WTC11 (cell line): ENCODE measurements around the gene ZNF576.

Experiments
- CREM ChIP-seq: sonication (generic); formaldehyde crosslinking; IDR thresholded peaks from 2 replicates; pipeline ENCODE4 v1.8.1; 2022; ENCODE audit warnings: mild to moderate bottlenecking, missing genetic modification reagents, moderate library complexity
- CTCF ChIP-seq: fragments of 200-600 bp; IDR thresholded peaks from 2 replicates; pipeline ENCODE4 v1.8.0; 2022; ENCODE audit warnings: antibody characterized with exemption
- ELF4 ChIP-seq: sonication (generic); formaldehyde crosslinking; IDR thresholded peaks from 2 replicates; pipeline ENCODE4 v1.8.1; 2022; ENCODE audit warnings: low read depth, mild to moderate bottlenecking, moderate library complexity, missing genetic modification reagents
- ESRRA ChIP-seq: sonication (generic); formaldehyde crosslinking; IDR thresholded peaks from 2 replicates; pipeline ENCODE4 v1.8.1; 2022; ENCODE audit warnings: mild to moderate bottlenecking, missing genetic modification reagents, borderline replicate concordance
- GABPB1 ChIP-seq: sonication (generic); formaldehyde crosslinking; IDR thresholded peaks from 2 replicates; pipeline ENCODE4 v1.8.1; 2023; ENCODE audit warnings: mild to moderate bottlenecking, missing genetic modification reagents
- JUN ChIP-seq: sonication (generic); formaldehyde crosslinking; IDR thresholded peaks from 2 replicates; pipeline ENCODE4 v1.8.0; 2023; ENCODE audit warnings: mild to moderate bottlenecking, missing genetic modification reagents
- MAX ChIP-seq: sonication (generic); formaldehyde crosslinking; IDR thresholded peaks from 2 replicates; pipeline ENCODE4 v1.8.0; 2022; ENCODE audit warnings: mild to moderate bottlenecking, missing genetic modification reagents
- ZNF121 ChIP-seq: sonication (generic); formaldehyde crosslinking; IDR thresholded peaks from 2 replicates; pipeline ENCODE4 v1.8.0; 2023; ENCODE audit warnings: missing genetic modification reagents
- ZNF232 ChIP-seq: sonication (generic); formaldehyde crosslinking; IDR thresholded peaks from 2 replicates; pipeline ENCODE4 v1.8.0; 2022; ENCODE audit warnings: mild to moderate bottlenecking, missing genetic modification reagents
- ZNF425 ChIP-seq: fragments of 250-450 bp; sonication (Bioruptor Pico); conservative IDR thresholded peaks from 2 replicates; pipeline ENCODE4 v1.9.0; 2021; ENCODE audit warnings: mild to moderate bottlenecking
- TF ChIP-seq, protein P1 (sequence below): sonication (generic); formaldehyde crosslinking; IDR thresholded peaks from 2 replicates; pipeline ENCODE4 v1.8.1; 2023; ENCODE audit warnings: mild to moderate bottlenecking, missing genetic modification reagents
- TF ChIP-seq, protein P2 (sequence below): fragments of 250-450 bp; sonication (Bioruptor Pico); IDR thresholded peaks from 2 replicates; pipeline ENCODE4 v1.9.0; 2021; ENCODE audit warnings: mild to moderate bottlenecking
- TF ChIP-seq, protein P3 (sequence below): sonication (generic); formaldehyde crosslinking; IDR thresholded peaks from 2 replicates; pipeline ENCODE4 v1.8.1; 2023; ENCODE audit warnings: mild to moderate bottlenecking, missing genetic modification reagents, moderate library complexity

GRCh38 chr19:43561139-43561970, 35.0 kb upstream of the ZNF576 start:
- no peak for TF ChIP-seq GABPB1 (CRISPR knock-in tag)
- TF ChIP-seq ZNF121 = no peak
- no peak for TF ChIP-seq ELF4 (CRISPR knock-in tag)
- TF ChIP-seq, protein P1, sequence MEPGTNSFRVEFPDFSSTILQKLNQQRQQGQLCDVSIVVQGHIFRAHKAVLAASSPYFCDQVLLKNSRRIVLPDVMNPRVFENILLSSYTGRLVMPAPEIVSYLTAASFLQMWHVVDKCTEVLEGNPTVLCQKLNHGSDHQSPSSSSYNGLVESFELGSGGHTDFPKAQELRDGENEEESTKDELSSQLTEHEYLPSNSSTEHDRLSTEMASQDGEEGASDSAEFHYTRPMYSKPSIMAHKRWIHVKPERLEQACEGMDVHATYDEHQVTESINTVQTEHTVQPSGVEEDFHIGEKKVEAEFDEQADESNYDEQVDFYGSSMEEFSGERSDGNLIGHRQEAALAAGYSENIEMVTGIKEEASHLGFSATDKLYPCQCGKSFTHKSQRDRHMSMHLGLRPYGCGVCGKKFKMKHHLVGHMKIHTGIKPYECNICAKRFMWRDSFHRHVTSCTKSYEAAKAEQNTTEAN (CRISPR knock-in tag) = no peak
- TF ChIP-seq CTCF = no peak
- TF ChIP-seq, protein P2, sequence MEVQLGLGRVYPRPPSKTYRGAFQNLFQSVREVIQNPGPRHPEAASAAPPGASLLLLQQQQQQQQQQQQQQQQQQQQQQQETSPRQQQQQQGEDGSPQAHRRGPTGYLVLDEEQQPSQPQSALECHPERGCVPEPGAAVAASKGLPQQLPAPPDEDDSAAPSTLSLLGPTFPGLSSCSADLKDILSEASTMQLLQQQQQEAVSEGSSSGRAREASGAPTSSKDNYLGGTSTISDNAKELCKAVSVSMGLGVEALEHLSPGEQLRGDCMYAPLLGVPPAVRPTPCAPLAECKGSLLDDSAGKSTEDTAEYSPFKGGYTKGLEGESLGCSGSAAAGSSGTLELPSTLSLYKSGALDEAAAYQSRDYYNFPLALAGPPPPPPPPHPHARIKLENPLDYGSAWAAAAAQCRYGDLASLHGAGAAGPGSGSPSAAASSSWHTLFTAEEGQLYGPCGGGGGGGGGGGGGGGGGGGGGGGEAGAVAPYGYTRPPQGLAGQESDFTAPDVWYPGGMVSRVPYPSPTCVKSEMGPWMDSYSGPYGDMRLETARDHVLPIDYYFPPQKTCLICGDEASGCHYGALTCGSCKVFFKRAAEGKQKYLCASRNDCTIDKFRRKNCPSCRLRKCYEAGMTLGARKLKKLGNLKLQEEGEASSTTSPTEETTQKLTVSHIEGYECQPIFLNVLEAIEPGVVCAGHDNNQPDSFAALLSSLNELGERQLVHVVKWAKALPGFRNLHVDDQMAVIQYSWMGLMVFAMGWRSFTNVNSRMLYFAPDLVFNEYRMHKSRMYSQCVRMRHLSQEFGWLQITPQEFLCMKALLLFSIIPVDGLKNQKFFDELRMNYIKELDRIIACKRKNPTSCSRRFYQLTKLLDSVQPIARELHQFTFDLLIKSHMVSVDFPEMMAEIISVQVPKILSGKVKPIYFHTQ (CRISPR knock-in tag) = no peak
- TF ChIP-seq JUN (CRISPR knock-in tag) = no peak
- no peak for TF ChIP-seq CREM (CRISPR knock-in tag)
- TF ChIP-seq ZNF425 (CRISPR knock-in tag) = no peak
- no peak for TF ChIP-seq MAX (CRISPR knock-in tag)
- TF ChIP-seq ESRRA (CRISPR knock-in tag) = no peak
- no peak for TF ChIP-seq ZNF232
- TF ChIP-seq, protein P3, sequence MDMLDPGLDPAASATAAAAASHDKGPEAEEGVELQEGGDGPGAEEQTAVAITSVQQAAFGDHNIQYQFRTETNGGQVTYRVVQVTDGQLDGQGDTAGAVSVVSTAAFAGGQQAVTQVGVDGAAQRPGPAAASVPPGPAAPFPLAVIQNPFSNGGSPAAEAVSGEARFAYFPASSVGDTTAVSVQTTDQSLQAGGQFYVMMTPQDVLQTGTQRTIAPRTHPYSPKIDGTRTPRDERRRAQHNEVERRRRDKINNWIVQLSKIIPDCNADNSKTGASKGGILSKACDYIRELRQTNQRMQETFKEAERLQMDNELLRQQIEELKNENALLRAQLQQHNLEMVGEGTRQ (CRISPR knock-in tag) = no peak
